NCI-H146 treated with DMSO at 0.1 percent for 48 hours (cell line): Measurements from ENCODE around the gene PCARE.

ENCODE experiments used
- DNase-seq: peaks from one replicate; lab custom pipeline; 2025; ENCODE audit not compliant: unreplicated experiment; lab: John Stamatoyannopoulos, UW

PCARE gene

DNA sequence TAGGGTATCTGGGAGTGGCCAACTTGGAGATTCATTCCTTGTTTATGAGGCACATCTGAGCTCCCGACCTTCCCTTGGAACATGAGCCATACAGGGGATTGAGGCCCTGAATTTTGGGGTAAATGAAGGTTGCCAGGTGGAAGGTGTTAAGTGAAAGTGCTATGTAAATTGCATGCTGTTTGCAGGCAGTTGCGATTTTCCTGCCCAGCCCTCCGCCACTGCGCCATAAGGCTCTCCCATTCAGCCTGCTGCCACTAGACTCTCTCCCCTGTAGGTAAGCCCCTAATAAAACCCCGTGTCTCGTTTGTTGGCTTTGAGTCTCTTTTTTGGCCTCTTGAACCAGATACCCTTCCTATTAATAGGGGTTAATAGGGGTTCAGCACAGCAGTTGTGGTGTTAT, 33.8 kb downstream of the PCARE start:
- no peak for DNase-seq

DNA sequence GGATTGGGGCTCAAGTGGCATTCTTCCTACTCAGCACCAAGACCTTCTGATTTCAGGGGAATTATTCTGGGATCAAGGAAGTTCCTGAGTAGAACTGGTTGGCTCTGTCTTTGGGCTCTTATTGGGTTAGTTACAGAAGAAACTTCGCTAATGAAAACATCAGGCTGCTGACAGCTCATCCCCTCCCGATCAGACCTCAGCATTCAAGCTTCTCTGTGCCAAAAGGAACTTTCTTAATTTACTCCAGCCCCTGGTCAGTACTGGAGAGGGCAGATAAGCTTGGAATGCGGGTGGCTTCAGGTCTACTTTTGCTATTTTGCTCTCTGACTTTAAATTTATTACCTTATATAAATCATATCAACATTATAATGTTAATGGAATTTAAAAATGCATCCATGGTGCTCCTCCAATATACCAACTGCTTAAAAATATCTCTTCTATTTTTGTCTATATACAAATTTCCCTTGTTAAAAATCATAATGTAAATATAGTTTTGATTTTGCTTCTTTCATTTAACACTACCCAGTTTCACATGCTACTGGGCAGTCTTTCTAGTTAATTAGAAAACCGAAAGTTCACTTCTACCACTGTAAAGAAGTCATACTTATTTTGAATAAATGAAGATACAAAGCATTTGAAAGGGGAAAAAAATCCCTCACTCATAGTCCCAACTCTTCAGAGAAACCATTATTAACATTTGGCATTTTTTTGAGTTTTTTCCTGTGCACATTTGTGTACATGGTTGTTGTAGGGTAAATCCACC, 34.4 kb downstream of the PCARE start:
- DNase-seq: no peak

DNA sequence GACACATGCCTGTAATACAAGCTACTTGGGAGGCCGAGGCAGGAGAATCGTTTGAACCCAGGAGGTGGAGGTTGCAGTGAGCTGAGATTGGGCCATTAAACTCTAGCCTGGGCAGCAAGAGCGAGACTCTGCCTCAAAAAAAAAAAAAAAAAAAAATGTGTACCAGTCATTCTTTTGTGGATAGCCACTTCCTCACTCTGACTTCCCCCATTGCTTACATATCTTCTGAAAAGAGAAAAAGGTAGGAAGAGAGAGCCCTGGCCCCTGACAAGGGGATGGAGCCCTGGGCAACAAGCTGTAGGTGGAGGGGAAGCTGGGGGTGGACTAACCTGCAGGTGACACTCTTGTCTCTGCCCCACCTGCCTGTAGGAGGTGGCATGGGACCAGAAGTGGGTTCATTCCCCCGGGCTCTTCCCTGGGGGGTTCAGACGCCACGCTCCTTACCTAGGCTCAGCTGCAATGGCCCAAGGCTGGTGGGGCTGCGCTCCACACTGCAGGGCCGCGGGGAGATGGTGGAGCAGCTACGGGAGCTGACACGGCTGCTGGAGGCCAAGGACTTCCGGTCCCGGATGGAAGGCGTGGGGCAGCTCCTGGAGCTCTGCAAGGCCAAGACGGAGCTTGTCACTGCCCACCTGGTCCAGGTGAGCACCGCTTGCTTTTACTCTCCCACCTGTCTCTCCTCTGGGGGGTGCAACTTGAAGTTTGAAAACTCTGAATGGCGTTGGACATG, 39.1 kb downstream of the PCARE start:
- DNase-seq: no peak

GRCh38 chr2:29033656-29034055, 40.7 kb downstream of the PCARE start:
- DNase-seq: no peak

- DNase-seq: no peak
These were observed 41.2 kb downstream of the PCARE start for GRCh38 chr2:29033172-29033571.

- DNase-seq: no peak
These were observed 42.1 kb downstream of the PCARE start for GRCh38 chr2:29032189-29032588.

- no peak for DNase-seq
These were observed 43.3 kb downstream of the PCARE start for GRCh38 chr2:29031046-29031445.

- DNase-seq: peak; percentile 59
These were observed 48.6 kb downstream of the PCARE start for GRCh38 chr2:29025711-29026110.

DNA sequence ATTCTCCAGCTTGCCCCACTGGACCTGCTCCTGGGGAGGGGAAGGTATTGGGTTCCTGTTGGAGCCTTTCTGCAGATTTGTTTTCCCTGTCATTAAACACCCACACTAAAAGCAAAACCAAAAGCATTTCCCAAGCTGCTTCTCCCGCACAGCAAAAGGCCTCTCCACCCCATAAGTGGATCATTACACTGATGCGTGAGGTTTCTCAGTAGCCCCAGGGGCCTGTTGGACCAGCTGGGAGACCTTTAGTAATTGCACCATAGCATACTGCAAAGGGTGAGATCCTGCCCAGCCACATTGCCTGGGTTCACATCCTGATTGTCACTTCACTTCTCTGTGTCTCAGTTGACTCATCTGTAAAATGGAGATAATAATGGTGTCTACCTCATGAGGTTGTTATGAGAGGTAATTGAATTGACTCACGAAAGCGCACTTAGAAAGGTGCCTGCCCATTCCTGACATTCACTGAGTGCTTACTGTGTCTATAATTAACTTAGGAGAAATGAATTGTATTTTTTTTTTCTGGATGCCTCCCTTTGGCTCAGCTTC, 49.4 kb downstream of the PCARE start:
- DNase-seq: peak; percentile 81

GRCh38 chr2:29023188-29023587, 51.1 kb downstream of the PCARE start:
- DNase-seq: no peak

- DNase-seq: no peak
These were observed 51.6 kb downstream of the PCARE start for GRCh38 chr2:29022679-29023078.

GRCh38 chr2:29021886-29022285, 52.4 kb downstream of the PCARE start:
- DNase-seq: no peak

GRCh38 chr2:29017716-29018435, 56.4 kb downstream of the PCARE start:
- DNase-seq: no peak

DNA sequence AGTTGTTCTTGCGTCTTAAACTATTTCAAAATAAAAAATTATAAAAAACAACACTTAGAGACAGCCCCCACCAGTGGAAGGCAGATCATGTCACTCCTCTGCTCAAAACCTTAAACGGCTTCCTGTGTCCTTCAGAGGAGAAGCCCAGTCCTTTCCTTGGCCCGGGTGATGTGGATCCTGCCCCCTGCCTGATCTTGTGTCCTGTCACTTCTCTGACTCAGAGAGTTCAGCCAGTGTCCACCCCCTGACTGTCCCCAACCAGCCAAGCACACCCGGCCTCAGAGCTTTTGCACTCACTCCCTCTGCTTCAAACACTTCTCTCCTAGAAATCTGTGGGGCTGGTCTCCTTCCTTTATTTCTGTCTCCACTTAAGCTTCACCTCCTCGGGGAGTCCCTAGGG, 57.8 kb downstream of the PCARE start:
- DNase-seq: no peak

DNA sequence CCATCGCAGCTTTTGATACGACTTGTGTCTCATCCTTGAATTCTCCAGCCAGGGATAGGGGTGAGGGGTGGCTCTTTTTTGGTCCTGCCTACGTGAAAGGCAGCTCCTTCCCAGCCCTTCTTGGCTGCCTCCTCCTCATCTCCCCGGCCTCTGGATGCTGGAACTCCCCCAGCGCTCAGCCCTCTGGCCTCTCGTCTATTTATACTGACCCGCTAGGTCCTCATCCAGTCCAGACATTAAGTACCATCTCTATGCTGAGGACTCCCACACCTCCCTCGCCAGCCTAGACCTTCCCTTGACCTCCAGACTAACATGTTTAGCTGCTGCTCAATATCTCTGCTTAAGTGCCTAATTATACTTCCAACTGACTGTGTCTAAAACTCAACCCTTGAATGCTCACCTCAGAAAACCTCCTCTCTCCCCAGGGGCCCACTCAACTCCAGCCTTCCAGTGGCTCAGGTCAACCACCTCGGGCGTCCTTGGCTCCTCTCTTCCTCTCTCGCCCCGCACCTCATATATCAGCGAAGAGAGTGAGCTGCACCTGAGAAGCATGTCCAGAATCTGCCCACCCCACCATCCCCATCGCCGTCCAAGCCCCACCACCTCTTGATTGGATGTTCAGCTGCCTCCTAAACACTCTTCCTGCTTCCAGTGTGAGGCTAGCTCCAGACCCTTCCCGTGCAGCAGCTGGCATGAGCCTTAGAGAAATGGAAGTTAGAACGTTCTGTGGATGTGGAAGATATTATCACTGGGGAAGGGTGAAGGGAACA, 58.4 kb downstream of the PCARE start:
- DNase-seq: no peak

- DNase-seq: no peak
These were observed 59.4 kb downstream of the PCARE start for GRCh38 chr2:29014811-29015421.

GRCh38 chr2:29014331-29014730, 60.0 kb downstream of the PCARE start:
- DNase-seq: no peak

DNA sequence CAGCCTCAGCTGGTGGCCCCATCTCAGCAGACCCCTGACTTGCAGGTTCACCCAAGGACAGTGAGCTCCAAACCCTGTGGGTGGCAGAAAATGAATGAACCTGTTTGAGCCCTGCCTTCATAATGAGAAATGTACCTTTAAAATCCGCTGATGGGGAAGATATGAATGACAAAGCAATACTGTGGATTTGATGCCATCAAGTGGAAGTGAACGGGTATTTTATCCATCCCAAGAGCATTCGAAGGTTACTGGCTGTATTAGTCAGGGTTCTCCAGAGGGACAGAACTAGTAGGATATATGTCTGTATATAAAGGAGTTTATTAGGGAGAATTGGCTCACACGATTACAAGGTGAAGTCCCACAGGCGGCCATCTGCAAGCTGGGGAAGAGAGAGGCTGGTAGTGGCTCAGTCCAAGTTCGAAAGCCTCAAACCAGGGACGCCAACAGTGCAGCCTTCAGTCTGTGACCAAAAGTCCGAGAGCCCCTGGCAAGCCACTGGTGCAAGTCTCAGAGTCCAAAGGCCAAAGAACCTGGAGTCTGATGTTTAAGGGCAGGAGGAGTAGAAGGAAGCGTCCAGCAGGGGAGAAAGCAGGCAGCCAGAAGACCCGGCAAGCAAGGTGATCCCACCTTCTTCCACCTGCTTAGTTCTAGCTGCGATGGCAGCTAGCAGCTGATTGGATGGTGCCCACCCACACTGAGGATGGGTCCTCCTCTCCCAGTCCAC, 61.1 kb downstream of the PCARE start:
- DNase-seq: no peak

GRCh38 chr2:29012211-29012681, 62.1 kb downstream of the PCARE start:
- DNase-seq: no peak
